SK-N-SH (cell line): ENCODE results near the gene DEXI.

ENCODE experiments used
- EZH2phosphoT487 ChIP-seq: fragments of 200-600 bp; sonication (generic); IDR thresholded peaks from 2 replicates; pipeline ENCODE4 v1.6.1; 2017; ENCODE audit warnings: low read depth, mixed run types, mild to moderate bottlenecking, antibody characterized with exemption, moderate library complexity, borderline replicate concordance
- TAF1 ChIP-seq: IDR thresholded peaks from 2 replicates; pipeline ENCODE4 v1.6.1; 2012; ENCODE audit warnings: low read depth, mild to moderate bottlenecking, low read length, moderate library complexity, borderline replicate concordance
- TF ChIP-seq, protein P1 (sequence below): fragments of 200-600 bp; sonication (generic); IDR thresholded peaks from 2 replicates; pipeline ENCODE4 v1.6.1; 2017; ENCODE audit warnings: antibody characterized with exemption, mild to moderate bottlenecking, moderate library complexity
- TF ChIP-seq, protein P2 (sequence below): fragments of 150-350 bp; IDR thresholded peaks from 2 replicates; pipeline ENCODE4 v1.6.1; 2017; ENCODE audit warnings: antibody characterized with exemption, low read length, low read depth, borderline replicate concordance

DNA sequence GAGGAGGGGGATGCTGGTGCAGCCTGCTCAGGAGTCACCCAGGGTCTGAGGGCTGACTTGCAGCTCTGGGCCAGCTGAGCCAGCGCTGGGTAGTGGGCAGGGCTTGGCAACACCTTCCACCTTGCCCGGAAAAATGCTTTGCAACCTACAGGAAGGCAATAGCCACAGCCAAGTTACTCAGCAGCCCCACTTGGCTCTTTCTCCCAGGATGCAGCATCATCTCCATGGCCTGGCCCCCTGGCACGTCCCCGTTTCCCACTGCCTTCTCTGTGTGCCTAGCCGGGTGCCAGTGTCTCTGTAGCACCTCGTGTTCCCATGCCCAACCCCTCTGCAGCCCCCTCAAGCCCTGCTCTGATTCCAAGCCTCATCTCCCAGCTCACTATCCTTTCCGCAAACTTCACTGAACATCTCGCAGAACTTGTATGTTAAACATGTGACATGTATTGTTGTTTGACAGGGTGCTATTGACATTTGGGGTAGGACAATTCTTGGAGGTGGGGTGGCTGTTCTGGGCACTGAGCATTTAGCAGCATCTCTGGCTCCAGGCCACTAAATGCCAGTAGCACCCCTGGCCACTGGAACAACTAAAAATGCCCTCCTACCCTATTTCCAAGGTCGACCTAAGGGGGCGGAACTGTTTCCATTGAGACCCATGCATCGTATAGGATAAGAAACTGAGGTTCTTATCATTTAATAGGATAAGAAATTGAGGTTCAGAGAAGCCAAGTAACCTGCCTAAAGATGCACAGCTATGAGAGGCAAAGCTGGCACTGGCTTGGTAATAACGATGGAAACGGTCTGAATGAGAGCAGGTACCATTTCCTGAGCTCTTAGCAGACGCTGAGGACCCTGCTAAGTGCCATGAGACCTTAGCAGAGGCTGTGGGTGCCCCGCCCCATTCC lies 12.2 kb downstream of the DEXI start:
- TF ChIP-seq, protein P1, sequence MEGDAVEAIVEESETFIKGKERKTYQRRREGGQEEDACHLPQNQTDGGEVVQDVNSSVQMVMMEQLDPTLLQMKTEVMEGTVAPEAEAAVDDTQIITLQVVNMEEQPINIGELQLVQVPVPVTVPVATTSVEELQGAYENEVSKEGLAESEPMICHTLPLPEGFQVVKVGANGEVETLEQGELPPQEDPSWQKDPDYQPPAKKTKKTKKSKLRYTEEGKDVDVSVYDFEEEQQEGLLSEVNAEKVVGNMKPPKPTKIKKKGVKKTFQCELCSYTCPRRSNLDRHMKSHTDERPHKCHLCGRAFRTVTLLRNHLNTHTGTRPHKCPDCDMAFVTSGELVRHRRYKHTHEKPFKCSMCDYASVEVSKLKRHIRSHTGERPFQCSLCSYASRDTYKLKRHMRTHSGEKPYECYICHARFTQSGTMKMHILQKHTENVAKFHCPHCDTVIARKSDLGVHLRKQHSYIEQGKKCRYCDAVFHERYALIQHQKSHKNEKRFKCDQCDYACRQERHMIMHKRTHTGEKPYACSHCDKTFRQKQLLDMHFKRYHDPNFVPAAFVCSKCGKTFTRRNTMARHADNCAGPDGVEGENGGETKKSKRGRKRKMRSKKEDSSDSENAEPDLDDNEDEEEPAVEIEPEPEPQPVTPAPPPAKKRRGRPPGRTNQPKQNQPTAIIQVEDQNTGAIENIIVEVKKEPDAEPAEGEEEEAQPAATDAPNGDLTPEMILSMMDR = no peak
- TF ChIP-seq TAF1 (no peak), EZH2phosphoT487 (no peak)
- TF ChIP-seq, protein P2, sequence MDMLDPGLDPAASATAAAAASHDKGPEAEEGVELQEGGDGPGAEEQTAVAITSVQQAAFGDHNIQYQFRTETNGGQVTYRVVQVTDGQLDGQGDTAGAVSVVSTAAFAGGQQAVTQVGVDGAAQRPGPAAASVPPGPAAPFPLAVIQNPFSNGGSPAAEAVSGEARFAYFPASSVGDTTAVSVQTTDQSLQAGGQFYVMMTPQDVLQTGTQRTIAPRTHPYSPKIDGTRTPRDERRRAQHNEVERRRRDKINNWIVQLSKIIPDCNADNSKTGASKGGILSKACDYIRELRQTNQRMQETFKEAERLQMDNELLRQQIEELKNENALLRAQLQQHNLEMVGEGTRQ = no peak
